ENCODE data around the gene RGS6.
"Not testable (repeated sequence)": the region's sequence is repeated elsewhere in the genome, so short reads cannot be mapped to it uniquely, and the experiment has no call there.

The RGS6 gene

DNA sequence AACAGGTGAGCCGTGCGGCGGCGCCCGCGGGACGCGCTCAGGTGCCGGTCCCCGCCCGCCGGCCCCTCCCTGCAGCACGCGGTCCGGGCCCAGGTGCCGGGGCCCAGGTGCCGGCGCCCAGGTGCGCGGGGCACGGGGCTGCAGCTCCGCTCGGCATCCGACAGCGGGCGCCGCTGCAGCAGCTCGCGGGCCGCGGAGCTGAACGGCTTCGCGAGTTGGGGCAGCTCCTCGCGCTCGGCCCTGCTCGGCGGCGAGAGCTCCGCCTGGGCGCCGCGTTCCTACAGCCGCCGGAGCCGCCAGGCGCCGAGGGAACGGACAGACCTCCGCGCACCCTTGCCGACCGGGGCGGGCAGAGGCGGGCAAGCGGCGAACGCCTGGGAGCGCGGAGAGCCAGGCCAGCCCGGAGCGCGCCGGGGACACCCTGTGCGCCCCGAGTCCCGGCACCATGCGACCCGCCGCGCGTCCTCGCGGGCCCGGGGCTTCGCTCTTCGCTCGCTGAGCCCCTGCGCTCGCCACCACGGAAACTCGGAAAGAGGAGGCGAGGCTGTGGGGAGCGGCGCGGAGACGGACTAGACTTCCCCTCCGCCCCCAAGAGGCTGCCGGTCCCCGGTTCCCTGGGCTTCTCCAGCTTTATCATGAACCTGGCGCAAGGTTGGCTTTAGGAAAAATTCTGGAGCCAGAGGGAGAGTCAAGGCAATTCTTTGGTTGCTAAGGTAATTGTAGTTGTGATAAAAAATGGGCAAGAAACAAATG is at the start of gene RGS6:
RGS6 (plus strand) TSS at position 201 of the 753 bp plus-strand sequence.
- DNase-seq (ENCODE audit: low read depth in 2 of 2), result no peak

DNA sequence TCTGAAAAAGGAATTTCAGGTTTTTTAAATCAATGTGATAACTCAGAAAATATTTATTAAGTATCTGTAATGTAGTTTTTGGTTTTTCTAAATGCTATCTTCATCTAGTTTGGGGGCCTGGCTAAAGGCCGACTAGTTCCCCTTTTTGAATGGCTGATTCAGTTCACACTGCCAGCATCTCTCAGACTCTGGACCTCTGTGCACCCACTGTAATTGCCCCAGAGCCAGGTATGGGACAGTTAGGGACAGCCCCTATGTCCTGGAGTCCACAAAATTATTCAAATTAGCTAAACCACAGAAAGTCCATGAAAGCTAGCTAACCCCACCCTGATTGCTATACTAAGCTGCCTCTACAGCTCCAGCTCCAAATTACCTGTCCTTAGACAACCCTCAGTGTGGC is 49.1 kb upstream of the RGS6 start:
- no peak for DNase-seq (ENCODE audit: low read depth in 2 of 2)

DNA sequence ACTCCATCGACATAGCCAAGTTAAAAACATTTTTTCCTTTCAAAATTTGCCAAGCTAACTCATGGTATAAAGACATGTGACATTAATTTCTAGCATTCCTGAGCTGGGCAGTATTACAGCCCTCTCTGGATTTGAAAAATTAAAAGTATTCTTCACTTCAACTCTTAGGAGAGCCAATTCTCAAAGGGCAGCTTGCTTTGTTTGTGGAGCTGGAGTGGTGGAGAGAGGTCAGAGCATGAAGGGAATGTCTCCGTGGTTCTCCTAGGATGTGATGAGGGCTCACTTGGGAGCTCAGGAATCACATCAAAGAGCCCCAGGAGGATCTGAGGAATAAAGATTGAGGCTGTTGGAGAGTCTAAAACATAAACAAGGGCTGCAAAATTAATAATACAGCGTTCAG is 46.9 kb upstream of the RGS6 start:
- no peak for DNase-seq (ENCODE audit: low read depth in 2 of 2)

DNA sequence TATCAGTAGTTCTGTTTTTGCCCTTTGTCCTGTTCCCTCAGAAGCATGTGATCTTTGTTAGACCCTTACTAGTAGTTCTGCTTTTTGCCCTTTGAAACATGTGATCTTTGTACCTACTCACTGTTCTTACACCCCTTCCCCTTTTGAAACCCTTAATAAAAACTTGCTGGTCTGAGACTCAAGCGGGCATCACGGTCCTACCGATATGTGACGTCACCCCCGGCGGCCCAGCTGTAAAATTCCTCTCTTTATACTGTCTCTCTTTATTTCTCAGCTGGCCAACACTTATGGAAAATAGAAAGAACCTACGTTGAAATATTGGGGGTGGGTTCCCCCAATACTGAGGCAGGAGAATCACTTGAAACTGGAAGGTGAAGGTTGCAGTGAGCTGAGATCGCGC is 44.4 kb upstream of the RGS6 start:
- not testable (repeated sequence) for DNase-seq (ENCODE audit: low read depth in 2 of 2)

DNA sequence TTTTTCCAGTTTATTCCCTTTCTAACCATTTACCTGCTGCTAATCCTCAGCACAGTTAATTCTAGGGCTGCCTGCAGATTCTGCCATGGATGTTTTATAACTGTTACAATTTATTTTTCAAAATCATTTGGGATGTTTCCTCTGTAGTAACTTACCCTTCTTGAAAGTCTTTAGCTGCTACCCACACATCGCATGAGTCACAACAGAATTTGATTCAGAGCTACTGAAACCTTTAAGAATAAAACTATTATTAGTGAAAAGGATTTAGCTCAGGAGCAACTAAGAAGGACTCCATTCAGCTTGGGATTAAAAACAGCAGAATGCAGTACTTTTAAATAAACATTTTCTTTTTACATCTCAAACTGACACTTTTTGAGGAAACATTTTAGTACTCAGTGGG is 41.7 kb upstream of the RGS6 start:
- no peak for DNase-seq (ENCODE audit: low read depth in 2 of 2)

DNA sequence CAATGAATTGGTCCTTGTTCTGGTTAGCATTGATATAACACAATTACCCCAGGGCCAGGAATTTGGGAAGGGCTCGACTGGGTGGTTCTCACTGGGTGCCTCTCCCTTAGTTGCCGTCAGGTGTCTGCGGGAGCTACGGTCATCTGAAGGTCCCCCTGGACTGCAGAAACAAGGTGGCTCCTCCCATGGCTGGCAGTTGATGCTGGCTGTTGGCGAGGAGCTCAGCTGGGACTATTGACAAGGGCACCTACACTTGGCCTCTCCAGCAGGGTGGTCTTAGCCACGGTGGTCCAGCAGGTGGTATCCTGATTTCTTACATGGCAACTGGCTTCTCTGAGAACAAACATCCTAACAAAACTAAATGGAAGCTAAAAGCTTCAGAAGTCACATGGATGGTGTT is 41.0 kb upstream of the RGS6 start:
- DNase-seq (ENCODE audit: low read depth in 2 of 2), result no peak

DNA sequence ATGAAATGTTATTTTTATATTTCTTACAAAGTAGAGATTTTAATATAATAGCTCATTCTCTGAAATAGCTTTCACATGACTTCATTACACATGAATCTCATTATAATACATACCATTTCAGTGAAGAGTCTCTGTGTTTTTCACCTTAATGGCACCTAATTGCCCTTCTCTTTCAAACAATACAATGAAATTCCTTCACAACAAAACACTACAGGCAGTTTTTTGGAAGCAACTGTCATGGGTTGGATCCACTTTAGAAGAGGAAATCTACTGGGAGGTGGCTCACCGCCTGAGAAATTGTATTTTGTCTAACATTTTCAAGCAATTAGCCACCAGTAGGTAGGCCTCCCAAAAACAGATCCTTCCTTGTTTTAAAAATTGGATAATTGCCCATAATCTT is 40.3 kb upstream of the RGS6 start:
- DNase-seq (ENCODE audit: low read depth in 2 of 2), result no peak

DNA sequence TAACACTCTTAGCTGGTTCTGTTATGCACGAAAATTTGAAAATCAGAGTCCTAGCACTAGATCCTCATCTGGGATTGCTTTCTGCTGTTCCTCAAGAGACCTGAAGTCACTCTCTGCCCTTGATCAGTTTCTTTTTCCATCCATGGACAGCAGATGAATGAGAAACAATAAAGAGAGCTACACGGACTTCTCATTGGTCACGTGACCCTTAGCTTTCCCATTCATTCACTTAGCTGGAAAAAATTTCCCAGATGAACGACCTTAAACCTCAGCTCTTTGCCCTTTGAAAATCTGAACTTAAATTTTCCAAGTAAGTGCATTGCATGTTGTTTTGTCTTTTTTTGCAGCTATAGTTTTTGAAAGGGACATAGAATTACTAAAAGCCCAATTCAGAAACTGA is 27.2 kb upstream of the RGS6 start:
- no peak for DNase-seq (ENCODE audit: low read depth in 2 of 2)

DNA sequence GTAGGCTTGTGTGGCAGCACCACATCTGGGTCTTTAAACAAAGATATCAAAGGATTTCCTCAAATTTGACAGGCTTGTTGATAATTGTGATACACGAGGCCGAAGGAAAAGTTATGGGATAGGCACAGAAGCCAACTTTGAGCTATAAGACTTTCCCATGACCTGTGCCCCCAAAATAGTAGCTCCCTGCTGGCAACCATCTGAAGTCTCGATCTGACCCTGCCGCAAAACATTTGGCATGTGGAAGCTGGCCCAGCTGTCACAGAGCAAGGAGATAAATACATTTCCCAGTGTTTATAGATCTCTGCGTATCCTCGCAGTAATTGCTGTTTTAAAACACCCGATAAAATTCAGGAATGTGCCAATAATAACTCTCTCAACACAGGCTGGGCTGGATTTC is 26.4 kb upstream of the RGS6 start:
- DNase-seq (ENCODE audit: low read depth in 2 of 2), result no peak

DNA sequence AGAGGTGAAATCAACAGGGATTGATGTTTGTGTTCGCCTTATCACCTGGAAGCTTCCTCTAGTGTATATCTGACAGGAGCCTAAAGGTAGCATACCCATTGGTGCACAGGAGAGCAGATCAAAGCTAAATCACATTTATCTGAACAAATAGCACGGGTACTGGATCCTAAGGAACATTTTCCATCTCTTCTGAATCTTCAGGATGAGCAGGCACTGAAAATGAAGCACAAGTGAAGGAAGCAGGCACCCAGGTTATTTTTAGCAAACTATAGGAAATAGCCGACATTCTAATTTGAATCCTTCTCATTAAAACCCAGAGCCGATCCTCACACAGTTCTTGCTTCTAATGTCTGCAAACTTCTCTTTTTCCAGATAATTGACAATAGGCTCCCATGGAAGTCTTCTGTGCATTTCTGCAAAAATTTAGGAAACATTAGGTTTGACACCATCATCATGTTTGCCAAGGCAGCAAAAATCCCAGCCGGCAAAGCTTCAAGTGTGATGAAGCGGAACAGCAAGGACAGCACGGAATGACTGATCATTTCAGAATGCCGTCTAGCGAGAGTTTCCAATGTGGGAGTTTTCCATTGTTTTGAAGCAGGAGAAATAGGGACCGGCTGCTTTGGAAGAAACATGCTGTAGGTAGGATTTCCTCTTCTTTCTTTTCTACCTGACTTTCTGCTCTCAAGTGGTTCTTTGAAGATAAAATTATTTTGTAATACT is 24.3 kb upstream of the RGS6 start:
- DNase-seq (ENCODE audit: low read depth in 2 of 2), result no peak

DNA sequence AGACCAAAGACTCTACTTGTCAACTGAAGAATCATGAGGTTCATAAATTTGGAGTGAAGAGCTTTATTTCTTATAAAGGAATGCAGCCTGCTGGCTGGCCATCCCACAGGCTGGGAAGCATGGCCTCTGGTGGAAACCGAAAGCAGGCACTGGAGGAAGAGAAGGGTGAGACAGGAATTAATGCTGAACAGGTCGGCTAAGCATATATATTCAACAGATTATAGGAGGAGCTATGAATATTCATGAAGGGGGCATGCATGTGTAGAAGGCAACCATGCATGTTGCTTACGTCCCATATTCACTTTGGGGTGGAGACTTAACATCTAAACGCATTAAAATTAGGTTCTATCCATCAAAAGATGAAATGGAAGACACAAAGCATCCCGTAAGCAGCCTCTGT is 20.6 kb upstream of the RGS6 start:
- no peak for DNase-seq (ENCODE audit: low read depth in 2 of 2)

DNA sequence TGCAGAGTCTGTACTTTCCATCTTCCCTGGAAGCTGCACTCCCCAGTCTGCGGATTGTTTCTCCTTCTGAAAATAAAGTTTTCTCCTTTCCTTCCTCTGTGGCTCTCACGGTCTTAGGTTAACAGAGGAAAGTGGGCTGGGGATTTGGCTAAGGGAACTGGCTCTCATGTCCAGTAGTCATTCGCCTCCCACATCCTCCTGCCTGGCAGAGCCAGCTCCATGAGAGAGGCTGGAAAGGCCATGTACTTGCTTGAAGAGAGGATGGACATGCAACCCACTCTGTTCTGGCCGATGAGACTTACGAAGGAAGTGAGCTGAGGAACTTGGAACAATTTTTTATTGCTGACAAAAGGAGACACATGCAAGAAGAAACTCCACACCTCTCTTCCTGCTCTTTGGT is 18.9 kb upstream of the RGS6 start:
- no peak for DNase-seq (ENCODE audit: low read depth in 2 of 2)

DNA sequence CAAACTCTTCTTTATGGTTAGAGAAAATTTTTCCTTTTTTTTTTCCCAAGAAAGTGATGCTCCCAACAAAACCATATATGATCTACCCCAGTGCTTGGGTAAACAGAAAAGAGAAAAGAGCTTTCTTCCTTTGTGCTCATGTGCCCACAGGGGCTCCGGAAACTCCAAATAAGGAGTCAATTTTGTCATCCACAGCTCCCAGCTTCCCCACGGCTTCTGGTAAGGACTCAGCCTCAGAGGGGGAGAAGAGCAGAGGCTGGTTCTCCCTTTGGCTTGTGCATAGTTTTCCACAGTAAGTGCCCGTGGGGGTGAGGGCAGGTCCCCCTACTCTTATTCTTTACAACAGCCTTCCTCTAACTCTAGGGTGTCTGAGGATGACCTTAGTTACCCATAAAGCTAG is 13.3 kb upstream of the RGS6 start:
- no peak for DNase-seq (ENCODE audit: low read depth in 2 of 2)

DNA sequence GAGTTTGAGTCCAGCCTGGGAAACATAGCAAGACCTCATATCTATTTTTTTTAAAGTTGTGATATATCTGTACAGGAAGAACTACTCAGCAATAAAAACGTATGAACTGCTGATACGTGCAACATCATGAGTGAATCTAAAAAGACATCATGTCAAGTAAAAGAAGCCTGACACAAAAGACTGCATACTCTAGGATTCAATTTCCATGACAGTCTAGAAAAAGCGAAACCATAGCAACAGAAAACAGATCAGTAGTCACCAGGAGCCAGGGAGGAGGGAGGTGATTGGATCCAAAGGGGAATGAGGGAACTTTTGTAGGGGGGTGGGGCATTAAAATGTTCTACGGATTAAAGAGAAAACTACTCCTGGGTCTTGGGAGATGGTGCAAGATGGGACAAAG is 8.7 kb upstream of the RGS6 start:
- no peak for DNase-seq (ENCODE audit: low read depth in 2 of 2)

DNA sequence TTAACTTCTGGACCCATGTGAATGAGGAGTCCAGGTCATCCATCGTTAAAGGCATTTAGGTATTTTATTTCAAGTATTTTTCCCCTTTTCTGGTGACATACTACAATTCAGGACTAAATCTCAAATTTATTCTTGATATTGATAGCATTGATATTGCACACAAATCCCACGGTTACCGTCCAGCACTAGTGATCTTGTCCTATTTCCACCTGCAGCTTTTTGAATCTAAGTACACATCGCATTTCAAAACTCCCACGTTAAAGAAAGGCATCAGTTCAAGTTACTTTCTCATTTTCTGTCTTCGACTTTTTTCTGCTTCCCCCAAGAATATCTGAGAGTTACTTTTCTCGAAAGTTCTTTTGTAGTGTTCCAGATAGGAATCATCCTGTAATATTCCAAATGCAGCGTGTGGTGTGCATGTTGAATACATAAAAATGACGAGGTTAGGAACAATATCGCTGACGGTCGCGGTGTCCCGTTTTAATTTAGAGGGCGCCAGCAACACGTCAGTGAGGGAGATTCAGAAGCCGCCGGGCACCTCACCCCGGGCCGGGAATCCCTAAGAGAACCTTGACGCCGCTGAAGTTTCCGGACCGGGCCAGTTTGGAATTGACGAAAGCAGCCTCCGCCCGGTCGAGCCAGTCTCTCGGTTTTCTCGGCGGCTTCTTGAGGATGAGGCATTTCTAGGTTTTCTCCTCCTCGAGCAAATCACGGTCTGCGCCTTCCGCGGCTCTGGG is 569 bp upstream of the RGS6 start:
- no peak for DNase-seq (ENCODE audit: low read depth in 2 of 2)

DNA sequence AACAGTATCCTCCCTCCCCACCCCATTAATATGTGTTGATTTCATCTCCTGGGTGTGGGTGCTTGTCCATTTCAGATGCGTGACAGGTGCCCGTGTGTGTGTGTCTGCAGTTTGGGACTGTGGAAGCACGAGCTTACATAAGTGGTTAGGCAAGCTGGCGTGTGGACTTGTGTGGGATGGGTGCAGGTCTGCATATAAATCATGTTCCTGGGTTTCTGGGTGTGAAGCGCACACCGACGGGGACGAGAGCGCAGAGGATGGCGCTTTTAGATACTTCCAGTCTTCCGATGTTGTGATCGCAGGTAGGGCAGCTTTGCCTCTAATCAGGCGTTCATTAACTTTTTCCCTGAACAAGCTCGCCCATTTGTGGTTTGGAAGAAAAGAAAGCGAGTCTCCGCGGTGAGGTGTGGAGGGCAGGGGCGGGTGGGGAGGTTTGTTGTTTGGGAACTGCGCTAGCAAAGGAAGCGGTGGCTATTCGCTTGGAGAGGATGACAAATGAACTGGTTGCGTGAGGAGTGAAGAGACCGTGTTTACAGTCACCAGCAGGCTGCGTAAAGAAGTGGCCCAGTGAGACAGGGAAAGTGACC is 865 bp downstream of the RGS6 start:
- no peak for DNase-seq (ENCODE audit: low read depth in 2 of 2)

DNA sequence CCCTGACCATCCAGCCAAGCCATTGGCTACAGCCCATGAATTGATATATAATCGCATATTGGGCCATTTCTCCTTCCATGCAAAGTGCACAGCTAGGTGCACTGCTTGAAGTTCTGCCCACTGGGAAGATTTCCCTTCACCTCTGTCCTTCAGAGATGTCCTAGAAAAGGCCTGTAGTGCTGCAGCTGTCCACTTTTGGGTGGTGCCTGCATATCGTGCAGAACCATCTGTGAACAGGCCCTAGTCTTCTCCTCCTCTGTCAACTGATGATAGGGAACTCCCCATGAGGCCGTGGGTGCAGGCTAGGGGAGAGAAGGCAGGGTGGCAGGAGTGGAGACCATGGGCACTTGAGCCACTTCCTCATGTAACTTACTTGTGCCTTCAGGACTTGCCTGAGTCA is 6.0 kb downstream of the RGS6 start:
- not testable (repeated sequence) for DNase-seq (ENCODE audit: low read depth in 2 of 2)

DNA sequence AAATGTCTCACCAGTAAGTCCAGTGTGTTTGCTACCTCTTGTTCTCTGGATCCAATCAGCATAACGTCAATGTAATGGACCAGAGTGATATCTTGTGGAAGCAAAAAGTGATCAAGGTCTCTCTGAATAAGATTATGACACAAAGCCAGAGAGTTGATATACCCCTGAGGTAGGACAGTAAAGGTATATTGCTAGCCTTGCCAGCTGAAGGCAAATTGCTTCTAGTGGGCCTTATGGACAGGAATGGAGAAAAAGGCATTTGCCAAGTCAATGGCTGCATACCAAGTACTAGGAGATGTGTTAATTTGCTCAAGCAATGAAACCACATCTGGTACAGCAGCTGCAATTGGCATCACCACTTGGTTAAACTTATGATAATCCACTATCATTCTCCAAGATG is 7.1 kb downstream of the RGS6 start:
- DNase-seq (ENCODE audit: low read depth in 2 of 2), result not testable (repeated sequence)

DNA sequence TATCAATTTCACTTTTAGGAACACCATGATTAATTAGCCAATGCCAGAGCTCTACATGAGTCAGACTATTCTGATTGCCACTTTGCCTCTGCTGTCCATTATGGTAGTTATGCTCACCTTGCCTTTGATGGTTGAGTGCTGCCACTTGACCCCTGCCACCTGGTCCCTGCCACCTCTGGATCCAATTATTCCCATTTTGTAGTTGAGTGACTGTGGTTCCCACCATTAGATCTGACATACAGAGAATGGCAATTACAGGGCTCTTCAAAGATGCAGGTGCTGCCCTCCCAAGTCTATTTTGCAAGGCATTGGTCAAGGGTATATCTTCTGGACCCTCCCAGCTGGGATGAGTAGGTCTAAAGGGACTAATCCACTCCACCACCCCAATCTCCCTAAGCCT is 8.3 kb downstream of the RGS6 start:
- DNase-seq (ENCODE audit: low read depth in 2 of 2), result not testable (repeated sequence)

DNA sequence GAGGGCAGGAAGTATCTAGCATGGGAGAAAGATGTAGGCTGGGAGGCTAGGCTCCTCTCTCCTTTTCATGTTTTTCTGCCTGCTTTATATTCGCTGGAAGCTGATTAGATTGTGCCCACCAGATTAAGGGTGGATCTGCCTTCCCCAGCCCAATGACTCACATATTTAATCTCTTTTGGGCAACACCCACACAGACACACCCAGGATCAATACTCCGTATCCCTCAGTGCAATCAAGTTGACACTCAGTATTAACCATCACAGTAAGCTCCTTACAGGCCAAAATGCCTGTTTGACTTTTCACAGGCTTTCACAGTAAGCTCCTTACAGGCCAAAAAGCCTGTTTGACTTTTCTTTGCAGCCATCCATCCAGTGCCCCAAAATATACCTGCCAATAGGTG is 9.4 kb downstream of the RGS6 start:
- DNase-seq (ENCODE audit: low read depth in 2 of 2), result not testable (repeated sequence)

DNA sequence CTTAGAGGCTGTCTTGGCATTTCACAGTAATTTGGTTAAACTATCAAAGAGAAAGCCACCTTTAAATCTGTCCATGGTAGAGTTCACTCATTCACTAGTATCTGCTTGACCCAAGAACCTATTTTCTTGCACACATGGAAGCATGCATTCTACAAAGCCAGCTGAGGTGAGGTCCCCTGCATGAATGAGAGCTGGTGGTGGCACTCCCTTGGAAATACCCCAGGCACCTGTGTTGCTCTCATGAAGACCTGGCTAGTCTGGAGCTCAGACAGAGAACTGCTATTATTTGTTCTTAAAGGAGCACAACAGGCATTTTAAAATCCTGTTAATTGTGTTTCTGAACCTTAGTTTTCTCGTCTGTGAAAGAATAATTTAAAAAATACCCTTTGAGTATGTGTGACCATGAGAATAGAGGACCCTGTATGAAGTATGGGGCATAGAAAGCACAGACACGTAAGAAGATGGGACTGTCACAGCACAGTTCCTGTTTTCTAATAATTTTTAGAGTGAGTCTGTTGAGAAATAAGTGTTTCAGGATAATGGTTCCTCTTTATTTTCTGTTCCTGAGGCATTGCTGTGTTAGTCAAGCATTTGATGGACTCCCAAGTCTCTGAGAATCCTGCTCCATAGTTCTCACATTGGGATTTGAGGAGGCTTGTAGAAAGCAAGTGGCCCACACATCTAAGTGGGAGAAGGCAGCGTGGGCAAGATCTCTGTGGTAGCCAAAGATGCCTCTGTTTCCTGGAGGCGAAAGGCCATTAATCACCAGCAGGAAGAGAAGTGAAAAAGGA is 10.9 kb downstream of the RGS6 start:
- no peak for DNase-seq (ENCODE audit: low read depth in 2 of 2)

DNA sequence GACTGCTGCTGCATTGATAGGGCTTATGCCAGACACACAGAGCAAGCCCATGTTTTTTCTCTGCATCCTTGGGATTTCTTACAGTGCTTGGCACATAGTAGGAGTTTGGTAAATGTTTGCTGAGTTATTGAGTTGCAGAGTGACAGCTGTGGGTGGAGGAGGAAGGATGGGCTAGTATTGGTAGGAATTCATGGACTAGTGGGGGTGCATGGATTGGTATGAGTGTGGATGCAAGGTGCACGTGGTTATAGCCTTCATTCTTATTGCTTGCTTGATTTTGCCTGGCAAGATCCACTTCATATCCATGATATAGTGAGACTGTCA is 11.4 kb downstream of the RGS6 start:
- no peak for DNase-seq (ENCODE audit: low read depth in 2 of 2)
